Large intestine (tissue), 3 donors: ENCODE measurements around the gene BMP7. TPM values are rescaled to one million over a fixed set of nuclear protein-coding genes. Genes with fewer than 3 reads are reported as not detected.
"Not testable (repeated sequence)": the region's sequence is repeated elsewhere in the genome, so short reads cannot be mapped to it uniquely, and the experiment has no call there.

Experiments used
- DNase-seq, 2 donors: peaks; one replicate each; pipeline versions ENCODE4 v3.0.0 to v3.0.0-alpha.2; 2013
- H3K27ac ChIP-seq: one replicate; pipeline ENCODE4 v1.5.1; 2013; ENCODE audit warnings: low read length
- H3K27me3 ChIP-seq: 2 replicates; pipeline ENCODE4 v1.6.1; 2013; ENCODE audit warnings: low read length; ENCODE audit not compliant: control insufficient read depth, insufficient read depth
- H3K36me3 ChIP-seq: 2 replicates; pipeline ENCODE4 v1.6.1; 2013; ENCODE audit warnings: low read length; ENCODE audit not compliant: control insufficient read depth, insufficient read depth
- H3K4me1 ChIP-seq: one replicate; pipeline ENCODE4 v1.6.1; 2013; ENCODE audit warnings: low read length; ENCODE audit not compliant: control insufficient read depth, insufficient read depth
- H3K4me3 ChIP-seq: one replicate; pipeline ENCODE4 v1.5.1; 2013; ENCODE audit warnings: low read length
- H3K9me3 ChIP-seq: one replicate; pipeline ENCODE4 v1.6.1; 2013; ENCODE audit warnings: mild to moderate bottlenecking, low read depth, low read length, moderate library complexity; ENCODE audit not compliant: control insufficient read depth
- WGBS: methylation state at CpG from one replicate; pipeline ENCODE4 v1.1.5; 2013; ENCODE audit warnings: low lambda C conversion rate; ENCODE audit not compliant: insufficient coverage; 5-methylcytosine and 5-hydroxymethylcytosine counted together
- polyA plus RNA-seq: library from polyadenylated mRNA; unstranded; fragments of 120-200 nt; gene quantifications from one replicate; pipeline ENCODE4 v1.2.1, GENCODE V29; 2013

Gene BMP7
- polyA plus RNA-seq, 1 donor: 3.0 TPM

DNA sequence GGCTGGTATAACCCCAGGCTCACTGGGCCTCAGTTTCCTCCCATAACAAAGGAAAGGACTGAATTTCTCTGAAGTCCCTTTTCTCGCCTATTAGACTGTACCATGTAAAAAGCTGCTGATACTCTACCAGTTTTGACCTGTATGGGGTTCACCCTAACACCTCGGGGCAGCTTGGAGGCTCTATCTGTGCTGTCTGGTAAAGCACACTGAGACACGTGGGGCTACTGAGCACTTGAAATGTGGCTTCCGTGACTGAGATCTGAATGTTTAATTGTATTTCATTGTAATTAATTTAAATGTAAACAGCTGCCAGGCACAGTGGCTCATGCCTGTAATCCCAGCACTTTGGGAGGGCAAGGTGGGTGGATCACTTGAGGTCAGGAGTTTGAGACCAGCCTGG, 24.0 kb downstream of the BMP7 start:
- H3K36me3 ChIP-seq: no peaks in the 10 kb centered on the region
- H3K9me3 ChIP-seq: no peaks in the 10 kb centered on the region
- WGBS: no CpG with 5 or more reads among the region's 4 CpGs

GRCh38 chr20:57241363-57241991, 25.0 kb downstream of the BMP7 start:
- WGBS: no CpG with 5 or more reads among the region's 6 CpGs

More for the DNA sequence above, 24.0 kb downstream of the BMP7 start:
- DNase-seq: no peak
- no peaks in the 10 kb centered on the region for H3K4me1 ChIP-seq
- no peaks in the 10 kb centered on the region for H3K27me3 ChIP-seq
- no peak overlapping the region for H3K4me3 ChIP-seq
- no peak overlapping the region for H3K27ac ChIP-seq

GRCh38 chr20:57240581-57241362, 25.7 kb downstream of the BMP7 start:
- H3K27ac ChIP-seq: no peak overlapping the region
- WGBS: no CpG with 5 or more reads among the region's 8 CpGs
- no peak for DNase-seq
- H3K36me3 ChIP-seq: no peaks in the 10 kb centered on the region
- H3K9me3 ChIP-seq: no peaks in the 10 kb centered on the region
- no peaks in the 10 kb centered on the region for H3K4me1 ChIP-seq
- H3K27me3 ChIP-seq: peaks cover 9% of the 10 kb centered on the region
- H3K4me3 ChIP-seq: no peak overlapping the region

More at GRCh38 chr20:57241363-57241991, 25.0 kb downstream of the BMP7 start:
- H3K27me3 ChIP-seq: peaks cover 2% of the 10 kb centered on the region
- no peaks in the 10 kb centered on the region for H3K9me3 ChIP-seq
- DNase-seq: no peak
- no peak overlapping the region for H3K4me3 ChIP-seq
- no peaks in the 10 kb centered on the region for H3K4me1 ChIP-seq
- H3K27ac ChIP-seq: no peak overlapping the region
- no peaks in the 10 kb centered on the region for H3K36me3 ChIP-seq

- WGBS: no CpG with 5 or more reads among the region's 1 CpG
- not testable (repeated sequence) for H3K36me3 ChIP-seq, H3K4me1 ChIP-seq, H3K27ac ChIP-seq, H3K27me3 ChIP-seq, H3K9me3 ChIP-seq, H3K4me3 ChIP-seq, DNase-seq
Observed at GRCh38 chr20:57239725-57240124, 26.7 kb downstream of the BMP7 start.

- not testable (repeated sequence) for H3K4me3 ChIP-seq, H3K4me1 ChIP-seq, H3K36me3 ChIP-seq, H3K9me3 ChIP-seq, DNase-seq, H3K27ac ChIP-seq, H3K27me3 ChIP-seq
- no CpG with 5 or more reads among the region's 4 CpGs for WGBS
Observed at GRCh38 chr20:57239324-57239723, 27.1 kb downstream of the BMP7 start.

DNA sequence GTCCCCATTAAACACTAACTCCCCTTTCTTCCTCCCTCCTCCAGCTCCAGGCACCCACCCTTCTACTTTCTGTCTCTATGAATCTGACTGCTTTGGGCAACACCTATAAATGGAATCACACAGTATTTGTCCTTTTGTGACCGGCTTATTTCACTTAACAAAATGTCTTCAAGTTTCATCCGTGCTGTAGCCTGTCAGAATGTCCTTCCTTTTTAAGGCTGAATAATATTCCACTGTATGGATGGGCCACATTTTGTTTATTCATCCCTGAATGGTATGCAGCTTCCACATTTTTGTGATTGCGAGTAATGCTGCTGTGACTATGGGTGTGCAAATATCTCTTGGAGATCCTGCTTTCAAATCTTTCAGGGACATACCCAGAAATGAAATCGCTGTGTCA, 28.4 kb downstream of the BMP7 start:
- no peaks in the 10 kb centered on the region for H3K36me3 ChIP-seq
- H3K4me1 ChIP-seq: no peaks in the 10 kb centered on the region
- no peak overlapping the region for H3K27ac ChIP-seq
- WGBS: 100% methylated on average over 1 of the region's 4 CpGs
- no peak overlapping the region for H3K4me3 ChIP-seq
- no peak for DNase-seq
- no peaks in the 10 kb centered on the region for H3K9me3 ChIP-seq
- H3K27me3 ChIP-seq: peaks cover 9% of the 10 kb centered on the region

GRCh38 chr20:57237585-57237953, 28.9 kb downstream of the BMP7 start:
- DNase-seq: no peak
- Histone ChIP-seq H3K4me3 (no peak overlapping the region), H3K9me3 (no peaks in the 10 kb centered on the region), H3K36me3 (no peaks in the 10 kb centered on the region), H3K27ac (no peak overlapping the region), H3K4me1 (no peaks in the 10 kb centered on the region), H3K27me3 (peaks cover 9% of the 10 kb centered on the region)
- WGBS: no CpG with 5 or more reads among the region's 3 CpGs

DNA sequence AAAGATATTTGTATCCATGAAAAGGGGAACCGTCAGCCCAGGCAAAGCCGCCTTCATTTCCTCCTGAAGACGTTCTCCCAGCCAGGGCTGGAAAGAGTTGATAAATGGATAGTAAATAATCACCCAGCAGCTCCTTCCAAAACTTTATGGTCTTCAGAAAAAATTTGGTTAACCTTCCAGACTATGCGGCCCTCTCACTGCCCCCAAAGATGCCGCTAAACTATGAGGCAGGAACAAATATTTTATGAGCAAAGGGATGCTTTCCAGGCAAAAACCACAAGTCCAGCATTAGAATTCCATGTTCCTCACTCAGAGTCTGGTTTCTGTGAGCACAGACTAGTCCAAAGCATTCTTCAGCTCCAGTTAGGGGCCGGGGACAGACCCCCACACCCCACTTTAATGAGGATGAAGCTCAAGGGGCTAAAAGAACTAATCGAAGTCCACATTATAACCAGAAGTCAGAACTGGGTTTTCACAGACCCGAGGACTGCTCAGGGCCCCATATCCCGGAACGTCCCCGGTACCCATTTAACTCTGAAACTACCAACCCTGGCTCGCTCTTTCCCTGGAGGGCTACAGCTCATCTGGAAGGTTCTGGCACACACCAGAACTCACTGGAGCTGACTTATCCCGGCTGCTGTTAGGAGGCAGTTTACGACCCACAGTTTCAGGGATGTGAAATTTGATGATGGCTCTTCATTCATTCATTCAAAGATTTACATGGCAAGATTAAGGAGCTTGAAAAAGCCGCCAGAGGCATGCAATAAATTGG, 29.4 kb downstream of the BMP7 start:
- Histone ChIP-seq H3K27me3 (peaks cover 9% of the 10 kb centered on the region), H3K9me3 (no peaks in the 10 kb centered on the region), H3K27ac (no peak overlapping the region), H3K4me1 (no peaks in the 10 kb centered on the region), H3K36me3 (no peaks in the 10 kb centered on the region), H3K4me3 (no peak overlapping the region)
- WGBS: no CpG with 5 or more reads among the region's 15 CpGs
- DNase-seq: no peak

DNA sequence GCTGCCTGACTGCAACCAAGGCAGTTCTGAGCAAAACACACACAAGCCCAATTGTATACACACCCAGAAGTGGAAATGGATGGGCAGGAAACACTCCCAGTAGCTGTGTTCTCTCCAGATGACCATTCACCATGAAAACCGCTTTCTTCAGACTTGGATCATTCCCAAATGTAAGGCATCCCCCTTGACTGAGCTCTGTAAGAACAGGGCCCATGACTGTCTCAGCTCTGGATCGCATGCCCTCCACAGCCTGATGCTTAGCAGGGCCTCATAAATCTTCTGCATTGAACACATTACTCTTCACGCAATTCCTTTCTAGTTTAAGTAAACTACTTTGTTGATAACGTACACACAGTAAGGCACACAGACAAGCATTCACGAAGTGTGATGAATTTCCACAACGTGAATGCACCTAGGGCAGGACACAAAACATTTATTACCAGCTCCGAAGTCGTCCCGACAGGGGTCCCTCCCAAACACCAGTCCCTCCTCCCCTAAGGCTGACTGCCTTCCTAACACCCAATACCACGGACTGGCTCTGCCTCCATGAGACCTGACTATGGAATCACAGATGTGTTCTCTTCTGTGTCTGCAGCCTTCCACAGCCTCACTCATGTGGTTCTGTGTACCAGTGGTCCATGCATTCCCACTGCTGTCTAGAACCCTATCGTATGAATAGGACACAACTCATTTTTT, 31.7 kb downstream of the BMP7 start:
- H3K27me3 ChIP-seq: peaks cover 9% of the 10 kb centered on the region
- no peak for DNase-seq
- H3K9me3 ChIP-seq: no peaks in the 10 kb centered on the region
- no peak overlapping the region for H3K27ac ChIP-seq
- no peaks in the 10 kb centered on the region for H3K36me3 ChIP-seq
- whole genome bisulfite sequencing: 86% methylated on average over 1 of the region's 11 CpGs
- H3K4me3 ChIP-seq: no peak overlapping the region
- H3K4me1 ChIP-seq: no peaks in the 10 kb centered on the region

GRCh38 chr20:57231951-57232428, 34.5 kb downstream of the BMP7 start:
- WGBS: no CpG with 5 or more reads among the region's 2 CpGs
- no peaks in the 10 kb centered on the region for H3K9me3 ChIP-seq
- H3K4me1 ChIP-seq: no peaks in the 10 kb centered on the region
- no peak overlapping the region for H3K27ac ChIP-seq
- no peak for DNase-seq
- H3K36me3 ChIP-seq: no peaks in the 10 kb centered on the region
- peaks cover 9% of the 10 kb centered on the region for H3K27me3 ChIP-seq
- H3K4me3 ChIP-seq: no peak overlapping the region
